ENCODE data around the gene ACSM2A. TPM values are rescaled to one million over a fixed set of nuclear protein-coding genes. Genes with fewer than 3 reads are reported as not detected.
"Not testable (repeated sequence)": the region's sequence is repeated elsewhere in the genome, so short reads cannot be mapped to it uniquely, and the experiment has no call there.

ACSM2A gene, protein sequence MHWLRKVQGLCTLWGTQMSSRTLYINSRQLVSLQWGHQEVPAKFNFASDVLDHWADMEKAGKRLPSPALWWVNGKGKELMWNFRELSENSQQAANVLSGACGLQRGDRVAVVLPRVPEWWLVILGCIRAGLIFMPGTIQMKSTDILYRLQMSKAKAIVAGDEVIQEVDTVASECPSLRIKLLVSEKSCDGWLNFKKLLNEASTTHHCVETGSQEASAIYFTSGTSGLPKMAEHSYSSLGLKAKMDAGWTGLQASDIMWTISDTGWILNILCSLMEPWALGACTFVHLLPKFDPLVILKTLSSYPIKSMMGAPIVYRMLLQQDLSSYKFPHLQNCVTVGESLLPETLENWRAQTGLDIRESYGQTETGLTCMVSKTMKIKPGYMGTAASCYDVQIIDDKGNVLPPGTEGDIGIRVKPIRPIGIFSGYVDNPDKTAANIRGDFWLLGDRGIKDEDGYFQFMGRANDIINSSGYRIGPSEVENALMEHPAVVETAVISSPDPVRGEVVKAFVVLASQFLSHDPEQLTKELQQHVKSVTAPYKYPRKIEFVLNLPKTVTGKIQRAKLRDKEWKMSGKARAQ
- not detected in 2 replicates for total RNA-seq

DNA sequence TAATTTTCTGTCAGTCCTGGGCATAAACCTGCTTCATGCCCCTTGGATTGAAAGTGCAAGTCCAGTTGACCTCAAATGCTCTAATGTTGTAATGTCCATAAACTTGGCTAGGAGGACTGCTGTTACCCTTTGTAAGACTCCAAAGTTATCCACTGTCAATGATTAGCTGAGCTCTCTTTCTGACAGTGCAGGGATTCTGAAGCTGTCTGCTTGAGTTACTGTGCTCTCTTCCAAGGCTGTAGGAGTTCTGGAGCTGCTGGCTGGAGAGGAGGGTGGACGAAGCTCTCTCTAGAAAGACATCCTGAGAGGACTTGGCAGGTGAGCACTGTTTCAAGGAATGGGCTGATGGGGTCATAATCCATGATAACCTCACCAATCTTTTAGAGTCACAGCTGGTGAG lies at the start of gene ACSM2A:
Gene ACSM2A, plus strand, starts transcription at position 158 of the 400 bp plus-strand sequence. CDS start 8,594 bp downstream, outside the sequence.
- not testable (repeated sequence) for H4K20me1 ChIP-seq (ENCODE audit: insufficient read depth, low read length); H3K4me3 ChIP-seq (ENCODE audit: insufficient read depth, low read length); H3K79me2 ChIP-seq (ENCODE audit: insufficient read depth, low read length); DNase-seq (ENCODE audit: insufficient read length, low spot score, missing footprints); H3K27ac ChIP-seq (ENCODE audit: low read depth, low read length); H3K4me2 ChIP-seq (ENCODE audit: insufficient read depth, low read length); H3K27me3 ChIP-seq (ENCODE audit: insufficient read depth, low read length); H3K4me1 ChIP-seq (ENCODE audit: insufficient read depth, low read length); H3K36me3 ChIP-seq (ENCODE audit: insufficient read depth, low read length); H2AFZ ChIP-seq (ENCODE audit: low read length); H3K9me3 ChIP-seq (ENCODE audit: low read depth, low read length)

DNA sequence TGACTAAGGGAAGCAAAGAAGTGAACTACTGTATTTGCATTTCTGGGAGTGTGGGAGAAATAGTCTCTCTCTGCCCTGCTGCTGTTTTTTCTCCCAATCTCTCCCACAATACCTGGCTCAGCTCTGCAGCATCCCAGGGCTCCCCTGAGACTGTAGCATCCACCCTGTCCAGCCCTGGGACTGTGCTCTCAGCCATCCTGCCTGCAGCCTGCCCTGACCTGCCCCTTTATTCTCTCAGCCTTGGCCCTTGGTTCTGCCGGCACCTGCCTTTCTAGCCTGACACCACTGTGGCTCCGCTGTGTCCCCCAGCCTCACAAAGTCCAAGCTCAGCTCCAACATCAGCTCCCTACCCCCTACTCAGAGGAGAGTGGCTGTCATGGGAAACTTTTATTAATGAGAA lies 48.7 kb upstream of the ACSM2A start:
- H3K4me1 ChIP-seq (ENCODE audit: insufficient read depth, low read length) = no peaks in the 10 kb centered on the region
- no peaks in the 10 kb centered on the region for H4K20me1 ChIP-seq (ENCODE audit: insufficient read depth, low read length)
- TF ChIP-seq, protein P1, sequence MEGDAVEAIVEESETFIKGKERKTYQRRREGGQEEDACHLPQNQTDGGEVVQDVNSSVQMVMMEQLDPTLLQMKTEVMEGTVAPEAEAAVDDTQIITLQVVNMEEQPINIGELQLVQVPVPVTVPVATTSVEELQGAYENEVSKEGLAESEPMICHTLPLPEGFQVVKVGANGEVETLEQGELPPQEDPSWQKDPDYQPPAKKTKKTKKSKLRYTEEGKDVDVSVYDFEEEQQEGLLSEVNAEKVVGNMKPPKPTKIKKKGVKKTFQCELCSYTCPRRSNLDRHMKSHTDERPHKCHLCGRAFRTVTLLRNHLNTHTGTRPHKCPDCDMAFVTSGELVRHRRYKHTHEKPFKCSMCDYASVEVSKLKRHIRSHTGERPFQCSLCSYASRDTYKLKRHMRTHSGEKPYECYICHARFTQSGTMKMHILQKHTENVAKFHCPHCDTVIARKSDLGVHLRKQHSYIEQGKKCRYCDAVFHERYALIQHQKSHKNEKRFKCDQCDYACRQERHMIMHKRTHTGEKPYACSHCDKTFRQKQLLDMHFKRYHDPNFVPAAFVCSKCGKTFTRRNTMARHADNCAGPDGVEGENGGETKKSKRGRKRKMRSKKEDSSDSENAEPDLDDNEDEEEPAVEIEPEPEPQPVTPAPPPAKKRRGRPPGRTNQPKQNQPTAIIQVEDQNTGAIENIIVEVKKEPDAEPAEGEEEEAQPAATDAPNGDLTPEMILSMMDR (IDR thresholded peaks at IDR 0.05; ENCODE audit: extremely low read depth, low read depth, low read length) = no peak
- DNase-seq (ENCODE audit: insufficient read length, low spot score, missing footprints) = no peak
- H3K9me3 ChIP-seq (ENCODE audit: low read depth, low read length) = no peaks in the 10 kb centered on the region
- no peaks in the 10 kb centered on the region for H3K36me3 ChIP-seq (ENCODE audit: insufficient read depth, low read length)
- H3K27me3 ChIP-seq (ENCODE audit: insufficient read depth, low read length) = no peaks in the 10 kb centered on the region
- no peak overlapping the region for H3K4me2 ChIP-seq (ENCODE audit: insufficient read depth, low read length)
- no peak overlapping the region for H2AFZ ChIP-seq (ENCODE audit: low read length)
- H3K27ac ChIP-seq (ENCODE audit: low read depth, low read length) = no peak overlapping the region
- no peaks in the 10 kb centered on the region for H3K79me2 ChIP-seq (ENCODE audit: insufficient read depth, low read length)
- H3K4me3 ChIP-seq (ENCODE audit: insufficient read depth, low read length) = no peak overlapping the region

DNA sequence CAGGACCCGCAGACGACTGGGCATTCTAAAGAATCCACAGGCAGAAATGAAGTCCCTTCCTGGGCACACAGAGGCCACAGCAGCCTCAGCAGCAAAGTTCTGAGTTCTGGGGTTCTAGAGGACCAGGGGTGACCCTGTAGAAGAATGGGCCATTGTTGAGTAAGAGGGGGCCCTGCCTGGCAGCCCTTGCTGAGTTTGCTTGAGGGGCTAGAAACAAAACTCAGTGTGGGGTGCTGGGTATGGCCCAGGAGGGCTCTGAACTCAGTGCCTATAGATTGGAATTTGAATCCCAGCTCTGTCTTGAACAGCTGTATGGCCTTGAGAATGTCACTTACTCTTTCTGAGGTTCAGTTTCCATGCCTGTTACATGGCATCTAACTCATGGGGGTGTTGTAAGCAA lies 46.7 kb upstream of the ACSM2A start, which contains the start of gene PDILT:
Gene PDILT, minus strand, starts transcription at position 101 of the 400 bp plus-strand sequence. CDS start 5,437 bp downstream, outside the sequence.
- Histone ChIP-seq H3K4me3 (ENCODE audit: insufficient read depth, low read length) (no peak within 1 kb of the TSS), H2AFZ (ENCODE audit: low read length) (no peak within 1 kb of the TSS), H3K4me1 (ENCODE audit: insufficient read depth, low read length) (no peaks in the 10 kb centered on the region), H3K79me2 (ENCODE audit: insufficient read depth, low read length) (no peaks in the 10 kb centered on the region), H3K36me3 (ENCODE audit: insufficient read depth, low read length) (no peaks in the 10 kb centered on the region), H3K27me3 (ENCODE audit: insufficient read depth, low read length) (no peaks in the 10 kb centered on the region), H3K9me3 (ENCODE audit: low read depth, low read length) (no peaks in the 10 kb centered on the region), H3K27ac (ENCODE audit: low read depth, low read length) (no peak within 1 kb of the TSS), H4K20me1 (ENCODE audit: insufficient read depth, low read length) (no peaks in the 10 kb centered on the region), H3K4me2 (ENCODE audit: insufficient read depth, low read length) (no peak within 1 kb of the TSS)
- TF ChIP-seq, protein P1 (IDR thresholded peaks at IDR 0.05; ENCODE audit: extremely low read depth, low read depth, low read length) = no peak
- DNase-seq (ENCODE audit: insufficient read length, low spot score, missing footprints) = no peak

DNA sequence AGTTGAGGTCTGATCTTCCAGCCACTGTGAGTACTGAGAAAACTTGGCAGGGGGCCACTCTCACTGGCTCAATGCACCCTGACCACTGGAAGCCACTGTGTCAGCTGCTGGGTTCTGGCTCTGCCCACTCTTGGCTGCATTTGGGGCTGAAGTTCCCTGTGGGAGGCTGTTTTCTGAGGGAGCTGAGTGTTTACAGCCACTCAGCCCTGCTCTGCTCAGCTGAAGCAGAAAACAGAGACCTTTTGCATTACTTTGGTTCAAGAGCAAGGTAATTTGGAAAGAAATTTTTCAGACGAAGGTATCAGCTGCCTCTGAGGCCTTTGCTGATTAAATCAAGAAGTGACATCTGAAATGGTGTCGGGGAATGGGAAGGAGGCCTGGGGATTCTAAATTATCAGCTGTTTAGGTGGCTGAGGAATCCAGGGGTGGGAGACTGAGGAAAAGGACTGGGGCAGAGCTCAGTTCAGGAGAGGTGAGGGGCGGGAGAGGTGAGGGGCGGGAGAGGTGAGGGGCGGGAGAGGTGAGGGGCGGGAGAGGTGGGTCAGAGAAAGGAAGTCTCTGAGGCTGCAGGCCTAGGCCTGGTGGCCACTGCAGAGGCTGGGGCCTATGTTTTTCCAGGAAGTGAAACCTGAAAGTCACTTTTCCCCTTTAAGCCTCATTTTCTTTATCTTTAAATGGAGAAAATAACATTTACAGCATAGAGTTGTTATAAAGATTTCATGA lies 41.8 kb upstream of the ACSM2A start, which contains the start of gene ACSM5:
Gene ACSM5, plus strand, starts transcription at position 137 of the 723 bp plus-strand sequence. CDS start 1,951 bp downstream, outside the sequence.
- Histone ChIP-seq H3K4me3 (ENCODE audit: insufficient read depth, low read length) (no peak within 1 kb of the TSS), H3K27ac (ENCODE audit: low read depth, low read length) (no peak within 1 kb of the TSS), H3K36me3 (ENCODE audit: insufficient read depth, low read length) (no peaks in the 10 kb centered on the region), H3K27me3 (ENCODE audit: insufficient read depth, low read length) (no peaks in the 10 kb centered on the region), H3K4me1 (ENCODE audit: insufficient read depth, low read length) (no peaks in the 10 kb centered on the region), H3K4me2 (ENCODE audit: insufficient read depth, low read length) (no peak within 1 kb of the TSS), H3K9me3 (ENCODE audit: low read depth, low read length) (no peaks in the 10 kb centered on the region), H3K79me2 (ENCODE audit: insufficient read depth, low read length) (no peaks in the 10 kb centered on the region), H4K20me1 (ENCODE audit: insufficient read depth, low read length) (no peaks in the 10 kb centered on the region), H2AFZ (ENCODE audit: low read length) (no peak within 1 kb of the TSS)
- TF ChIP-seq, protein P1 (IDR thresholded peaks at IDR 0.05; ENCODE audit: extremely low read depth, low read depth, low read length) = no peak
- DNase-seq (ENCODE audit: insufficient read length, low spot score, missing footprints) = no peak

All from osteoblast (primary cell).